Fibroblast of skin of right quadriceps (primary cell): ENCODE data around the gene BAHCC1.
A peak's percentile ranks its signal among the peaks of the same experiment; 100 is the strongest.

Source experiments
- DNase-seq: peaks from one replicate; pipeline ENCODE4 v3.0.0-alpha.2; 2013

BAHCC1 gene

GRCh38 chr17:81398832-81399411 is 3.7 kb downstream of the BAHCC1 start:
- peak; percentile 50 for DNase-seq

DNA sequence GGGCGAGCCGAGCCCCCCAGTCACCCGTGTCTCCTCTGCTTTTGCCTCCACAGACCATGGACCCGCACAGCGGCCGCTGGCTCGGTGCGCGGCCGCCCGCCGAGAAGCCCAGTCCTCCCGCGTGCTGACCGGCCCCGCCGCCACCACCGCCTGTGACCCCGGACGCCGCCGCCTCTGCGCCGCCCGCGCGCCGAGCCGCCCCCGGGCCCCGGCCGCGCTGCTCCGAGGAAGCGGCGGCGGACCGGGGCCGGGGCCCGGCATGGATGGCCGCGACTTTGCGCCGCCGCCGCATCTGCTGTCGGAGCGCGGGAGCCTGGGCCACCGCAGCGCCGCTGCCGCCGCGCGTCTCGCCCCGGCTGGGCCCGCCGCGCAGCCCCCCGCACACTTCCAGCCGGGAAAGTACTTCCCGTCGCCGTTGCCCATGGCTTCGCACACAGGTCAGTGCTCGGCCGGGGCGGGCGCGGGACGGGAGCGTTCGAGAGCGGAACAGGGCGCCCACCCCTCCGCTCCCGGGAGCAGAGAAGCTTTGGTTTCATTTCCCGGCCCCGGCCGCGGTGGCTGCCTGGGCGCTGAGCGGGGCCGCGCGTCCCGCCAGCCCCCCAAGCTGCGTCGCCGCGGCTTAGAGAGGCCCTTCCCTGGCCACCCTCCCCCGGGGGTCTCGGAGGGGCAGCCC is 4.4 kb downstream of the BAHCC1 start:
- DNase-seq, result no peak

DNA sequence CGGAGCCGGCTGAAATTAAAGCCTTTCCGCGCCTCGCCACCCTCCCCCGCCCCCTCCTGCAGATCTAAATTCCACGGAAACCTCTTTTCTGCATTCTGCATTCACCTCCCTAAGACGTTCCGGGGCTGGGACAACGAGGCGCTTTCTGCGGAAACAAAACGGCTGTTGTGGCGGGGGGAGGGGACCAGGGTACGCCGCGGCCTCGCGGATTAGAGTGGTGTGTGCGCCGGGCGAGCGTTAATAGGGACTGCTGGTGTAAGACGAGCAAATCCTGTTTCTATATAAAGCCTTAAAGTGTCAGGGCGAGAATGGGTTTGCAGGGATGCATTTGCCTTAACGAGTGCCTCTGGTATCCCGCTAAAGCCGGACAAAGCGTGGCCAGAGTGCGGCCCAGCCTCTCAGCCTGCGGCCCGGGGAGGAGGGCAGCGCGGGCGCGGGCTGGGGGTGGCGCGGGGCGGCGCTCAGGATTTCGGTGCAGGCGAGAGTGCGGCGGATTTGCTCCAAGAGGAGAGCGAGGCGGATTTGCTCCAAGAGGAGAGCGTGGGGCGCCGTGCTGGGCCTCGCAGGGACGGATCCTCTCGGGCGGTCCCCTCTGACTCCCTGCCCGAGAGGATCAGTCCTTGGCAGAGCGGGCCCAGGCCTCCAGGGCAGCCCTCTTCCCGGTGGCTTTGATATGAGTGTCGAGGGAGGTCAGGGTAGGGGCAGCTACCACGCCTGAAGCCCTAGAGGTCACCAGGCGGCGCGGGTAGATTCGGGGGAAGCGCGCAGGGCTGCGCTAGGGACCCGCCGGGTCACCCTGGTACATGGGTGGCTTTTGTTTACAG is 5.1 kb downstream of the BAHCC1 start:
- peak; percentile 80 for DNase-seq

- DNase-seq, result no peak
Observed at GRCh38 chr17:81400996-81401722, 5.9 kb downstream of the BAHCC1 start.

- no peak for DNase-seq
Observed at GRCh38 chr17:81401723-81402529, 6.7 kb downstream of the BAHCC1 start.

DNA sequence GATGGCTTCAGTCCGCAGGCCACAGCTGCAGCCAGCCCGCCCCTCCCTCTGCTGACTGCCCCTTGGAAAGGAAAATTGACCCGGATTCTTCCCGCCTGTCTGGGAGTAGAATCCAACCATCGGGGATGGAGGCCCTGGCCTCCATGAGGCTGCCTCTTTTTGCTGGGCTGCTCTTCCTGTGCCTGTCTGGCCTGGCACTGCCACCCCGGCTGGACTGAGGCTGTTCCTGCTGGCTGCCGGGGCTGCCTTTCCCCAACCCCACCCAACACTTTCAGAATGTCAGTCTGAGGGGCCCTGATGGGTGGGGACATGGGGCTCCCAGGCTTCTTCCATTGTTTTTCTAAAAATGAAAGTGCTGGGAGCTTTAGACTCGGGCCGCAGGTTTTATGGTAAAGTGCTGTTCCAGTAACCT is 7.3 kb downstream of the BAHCC1 start:
- no peak for DNase-seq

DNA sequence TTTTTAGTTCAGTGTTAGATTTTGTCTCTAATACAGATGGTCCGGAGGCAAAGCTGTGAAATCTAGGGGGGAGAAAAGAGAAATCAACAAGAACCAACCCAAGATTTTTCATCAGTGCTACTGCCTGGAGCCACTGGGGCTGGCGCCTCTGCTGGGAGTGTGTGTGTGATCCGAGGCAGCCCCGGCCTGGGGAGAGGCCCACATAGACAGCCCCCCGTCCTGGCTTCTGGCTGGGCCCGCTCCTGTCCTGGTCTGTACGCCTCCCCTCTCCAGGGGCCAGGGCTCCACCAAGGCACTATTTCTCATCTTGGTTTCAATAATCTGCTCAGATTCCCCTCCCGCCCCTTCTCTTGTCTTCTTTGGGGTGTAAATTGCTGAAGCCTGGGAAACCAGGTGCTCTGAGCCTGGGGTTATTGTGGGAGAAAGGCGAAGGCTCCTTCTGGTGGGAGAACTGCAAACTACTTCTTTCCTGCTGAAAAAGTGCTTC is 7.8 kb downstream of the BAHCC1 start:
- DNase-seq, result peak; percentile 51

GRCh38 chr17:81403671-81404534 is 8.6 kb downstream of the BAHCC1 start:
- peak; percentile 75 for DNase-seq

GRCh38 chr17:81404558-81405165 is 9.4 kb downstream of the BAHCC1 start:
- no peak for DNase-seq

- peak; percentile 86 for DNase-seq
Observed at GRCh38 chr17:81405411-81405872, 10.2 kb downstream of the BAHCC1 start.

GRCh38 chr17:81406117-81406953 is 11.1 kb downstream of the BAHCC1 start:
- no peak for DNase-seq

- no peak for DNase-seq
Observed at GRCh38 chr17:81408049-81408448, 12.8 kb downstream of the BAHCC1 start.

DNA sequence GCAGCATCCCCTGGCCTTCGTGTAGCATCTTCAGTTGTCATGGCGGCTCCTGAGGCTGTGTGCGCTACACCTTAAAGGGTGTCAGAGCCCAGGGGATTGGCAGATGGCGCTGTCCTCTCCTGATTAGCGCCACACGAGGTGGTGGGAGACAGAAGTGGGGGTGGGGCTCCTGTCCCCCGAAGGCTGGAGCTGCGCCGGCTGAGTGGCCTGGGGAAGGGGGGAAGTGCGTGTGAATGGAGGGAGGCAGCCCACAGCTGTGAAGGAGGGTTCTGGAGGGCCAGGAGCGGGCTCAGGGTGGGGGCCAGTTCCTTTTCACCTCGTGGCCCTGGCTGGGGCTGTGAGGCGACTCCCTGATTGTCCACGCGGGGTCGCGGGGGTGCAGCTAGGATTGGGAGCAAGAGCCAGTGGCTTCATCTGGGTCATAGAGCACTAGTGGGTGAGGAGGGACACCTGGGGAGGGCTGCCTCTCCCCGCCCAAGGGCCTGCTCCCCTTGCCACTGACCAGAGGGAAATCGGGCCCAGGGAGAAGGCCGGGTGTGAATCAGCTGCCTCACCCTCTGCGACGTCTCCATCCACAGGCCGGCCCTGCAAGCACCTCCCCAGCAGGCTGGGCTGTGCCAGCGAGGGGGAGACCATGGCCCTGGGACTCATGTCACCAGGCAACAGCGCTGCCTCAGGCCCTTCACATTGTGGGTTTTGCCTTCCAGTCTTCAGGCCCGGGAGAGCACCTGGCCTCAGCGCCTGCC is 14.1 kb downstream of the BAHCC1 start:
- DNase-seq, result no peak

- DNase-seq, result no peak
Observed at GRCh38 chr17:81410852-81411251, 15.6 kb downstream of the BAHCC1 start.

DNA sequence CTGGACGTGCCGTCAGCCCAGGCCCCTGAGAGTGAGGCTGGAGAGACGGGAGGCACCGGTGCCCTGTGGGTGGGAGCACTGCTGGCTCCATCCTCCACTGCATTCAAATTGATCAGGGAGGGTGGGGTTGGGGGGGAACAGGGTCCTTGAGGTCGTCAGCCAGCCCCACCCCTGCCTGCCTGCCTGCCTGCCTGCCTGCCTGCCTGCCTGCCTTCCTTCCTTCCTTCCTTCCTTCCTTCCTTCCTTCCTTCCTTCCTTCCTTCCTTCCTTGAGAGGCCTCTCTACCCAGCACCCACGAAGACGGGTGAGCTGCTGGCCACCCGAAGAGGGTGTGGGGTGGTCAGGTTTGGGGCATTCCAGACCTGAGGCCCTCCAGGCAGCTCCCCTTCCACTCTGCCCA is 16.0 kb downstream of the BAHCC1 start:
- DNase-seq, result no peak

- no peak for DNase-seq
Observed at GRCh38 chr17:81412490-81413093, 17.3 kb downstream of the BAHCC1 start.

- DNase-seq, result no peak
Observed at GRCh38 chr17:81413497-81414135, 18.4 kb downstream of the BAHCC1 start.
